GM12872 (cell line): ENCODE data around the gene NR2E3.

Experiments
- CTCF ChIP-seq: IDR thresholded peaks from 3 replicates; pipeline ENCODE4 v1.5.1; 2011; ENCODE audit warnings: low read depth, mild to moderate bottlenecking, low read length, moderate library complexity; ENCODE audit not compliant: insufficient read depth

NR2E3 gene

GRCh38 chr15:71777216-71777943, 33.0 kb upstream of the NR2E3 start:
- no peak for TF ChIP-seq CTCF

GRCh38 chr15:71779073-71779797, 31.1 kb upstream of the NR2E3 start:
- TF ChIP-seq CTCF = no peak

- peak; percentile 80 for TF ChIP-seq CTCF
These were observed 30.0 kb upstream of the NR2E3 start for GRCh38 chr15:71780115-71780976.

GRCh38 chr15:71781179-71781964, 29.0 kb upstream of the NR2E3 start:
- TF ChIP-seq CTCF = no peak

- TF ChIP-seq CTCF = no peak
These were observed 28.4 kb upstream of the NR2E3 start for GRCh38 chr15:71781965-71782265.

- no peak for TF ChIP-seq CTCF
These were observed 27.8 kb upstream of the NR2E3 start for GRCh38 chr15:71782422-71783165.
